Suprapubic skin (tissue), 4 donors: ENCODE results near the gene SARM1.

Source experiments
- CTCF ChIP-seq, 2 donors: fragments of 200-600 bp in 1 of 2; fragments of 450-650 bp in 1 of 2; sonication (generic) in 1 of 2; IDR thresholded peaks; one replicate each; pipeline ENCODE4 v1.5.1; 2016 to 2019; ENCODE audit warnings: antibody characterized with exemption in 2 of 2, mild to moderate bottlenecking in 1 of 2, moderate library complexity in 1 of 2
- POLR2A ChIP-seq, 2 donors: fragments of 450-650 bp; IDR thresholded peaks; one replicate each; pipeline ENCODE4 v1.6.1; 2017; ENCODE audit warnings: antibody characterized with exemption in 2 of 2, mild to moderate bottlenecking in 2 of 2, moderate library complexity in 2 of 2
- POLR2AphosphoS5 ChIP-seq, 3 donors: sonication (generic); formaldehyde crosslinking; IDR thresholded peaks; one replicate each; pipeline ENCODE4 v1.6.1; 2017; ENCODE audit warnings: antibody characterized with exemption in 3 of 3

- no peak for TF ChIP-seq POLR2A (IDR thresholded peaks at IDR 0.05)
- TF ChIP-seq CTCF (IDR thresholded peaks at IDR 0.05): no peak
- TF ChIP-seq POLR2AphosphoS5 (IDR thresholded peaks at IDR 0.05): no peak
Measured at GRCh38 chr17:28367641-28368305, 3.7 kb upstream of the SARM1 start.
